ENCODE results near the gene BCL11A.

BCL11A gene

GRCh38 chr2:60512641-60513040 is 40.8 kb downstream of the BCL11A start:
- Histone ChIP-seq H3K9me3 (ENCODE audit: severe bottlenecking) (no peaks in the 10 kb centered on the region), H3K27me3 (ENCODE audit: insufficient read depth, low read depth, severe bottlenecking) (no peaks in the 10 kb centered on the region), H3K27ac (no peak overlapping the region), H3K4me3 (ENCODE audit: low read depth, low read length) (no peak overlapping the region), H3K36me3 (peaks cover 12% of the 10 kb centered on the region)
- TF ChIP-seq CTCF (IDR thresholded peaks at IDR 0.05; ENCODE audit: low read depth, low read length): no peak
- no peak for DNase-seq

GRCh38 chr2:60512062-60512622 is 41.3 kb downstream of the BCL11A start:
- no peaks in the 10 kb centered on the region for H3K9me3 ChIP-seq (ENCODE audit: severe bottlenecking)
- no peak for TF ChIP-seq CTCF (IDR thresholded peaks at IDR 0.05; ENCODE audit: low read depth, low read length)
- H3K4me3 ChIP-seq (ENCODE audit: low read depth, low read length): no peak overlapping the region
- H3K36me3 ChIP-seq: peaks cover 12% of the 10 kb centered on the region
- no peak overlapping the region for H3K27ac ChIP-seq
- no peak for DNase-seq
- H3K27me3 ChIP-seq (ENCODE audit: insufficient read depth, low read depth, severe bottlenecking): no peaks in the 10 kb centered on the region

GRCh38 chr2:60510713-60511112 is 42.7 kb downstream of the BCL11A start:
- Histone ChIP-seq H3K4me3 (ENCODE audit: low read depth, low read length) (no peak overlapping the region), H3K9me3 (ENCODE audit: severe bottlenecking) (no peaks in the 10 kb centered on the region), H3K27ac (no peak overlapping the region), H3K27me3 (ENCODE audit: insufficient read depth, low read depth, severe bottlenecking) (no peaks in the 10 kb centered on the region), H3K36me3 (peaks cover 3% of the 10 kb centered on the region)
- DNase-seq: no peak
- no peak for TF ChIP-seq CTCF (IDR thresholded peaks at IDR 0.05; ENCODE audit: low read depth, low read length)

- Histone ChIP-seq H3K4me3 (ENCODE audit: low read depth, low read length) (no peak overlapping the region), H3K27me3 (ENCODE audit: insufficient read depth, low read depth, severe bottlenecking) (no peaks in the 10 kb centered on the region), H3K27ac (no peak overlapping the region), H3K9me3 (ENCODE audit: severe bottlenecking) (no peaks in the 10 kb centered on the region), H3K36me3 (peaks cover 2% of the 10 kb centered on the region; the same call in 1 of the 2 replicates)
- DNase-seq: no peak
- no peak for TF ChIP-seq CTCF (IDR thresholded peaks at IDR 0.05; ENCODE audit: low read depth, low read length)
Measured at GRCh38 chr2:60509066-60509465, 44.4 kb downstream of the BCL11A start.

- no peak overlapping the region for H3K27ac ChIP-seq
- no peak for DNase-seq
- no peak for TF ChIP-seq CTCF (IDR thresholded peaks at IDR 0.05; ENCODE audit: low read depth, low read length)
- H3K9me3 ChIP-seq (ENCODE audit: severe bottlenecking): no peaks in the 10 kb centered on the region
- no peak overlapping the region for H3K4me3 ChIP-seq (ENCODE audit: low read depth, low read length)
- H3K27me3 ChIP-seq (ENCODE audit: insufficient read depth, low read depth, severe bottlenecking): no peaks in the 10 kb centered on the region
- no peaks in the 10 kb centered on the region; the same call in 1 of the 2 replicates for H3K36me3 ChIP-seq
Measured at GRCh38 chr2:60508339-60508917, 45.0 kb downstream of the BCL11A start.

All from WERI-Rb-1 (cell line).